Adrenal gland (tissue), 12 donors: Measurements from ENCODE around the gene OR4D1. TPM values are rescaled to one million over a fixed set of nuclear protein-coding genes. Genes with fewer than 3 reads are reported as not detected.

Source experiments
- DNase-seq, 7 donors: peaks; one replicate each; pipeline ENCODE4 v3.0.0-alpha.2; 2019 to 2020
- H3K27ac ChIP-seq, 5 donors: fragments of 200-600 bp; sonication (generic) in 4 of 5; 1 replicate in 3 of 5; 2 replicates in 2 of 5; pipeline versions ENCODE4 v1.5.1 to v1.8.0; 2016 to 2020; ENCODE audit warnings: mild to moderate bottlenecking in 1 of 5
- H3K27me3 ChIP-seq: fragments of 200-600 bp; 2 replicates; pipeline ENCODE4 v1.8.0; 2021
- H3K36me3 ChIP-seq, 2 donors: fragments of 200-600 bp; replicated peaks in 1 of 2; 1 replicate in 1 of 2; 2 replicates in 1 of 2; pipeline versions ENCODE4 v1.5.1 to v1.8.0; 2018 to 2022
- H3K4me1 ChIP-seq, 2 donors: fragments of 200-600 bp; replicated peaks in 1 of 2; 1 replicate in 1 of 2; 2 replicates in 1 of 2; pipeline versions ENCODE4 v1.5.1 to v1.8.0; 2018 to 2021
- H3K4me3 ChIP-seq, 4 donors: fragments of 200-600 bp; sonication (generic) in 3 of 4; one replicate each; pipeline ENCODE4 v1.5.1; 2016 to 2018
- H3K9me3 ChIP-seq, 3 donors: fragments of 200-600 bp; sonication (generic) in 1 of 3; replicated peaks in 1 of 3; 1 replicate in 2 of 3; 2 replicates in 1 of 3; pipeline versions ENCODE4 v1.5.1 to v1.8.0; 2016 to 2021
- POLR2A ChIP-seq, 2 donors: fragments of 450-650 bp; IDR thresholded peaks; one replicate each; pipeline ENCODE4 v1.6.1; 2017; ENCODE audit warnings: antibody characterized with exemption in 2 of 2, mild to moderate bottlenecking in 2 of 2, moderate library complexity in 1 of 2
- WGBS, 4 donors: extraction: QIAGEN DNeasy Blood & Tissue Kit in 2 of 4; methylation state at CpG; one replicate each; pipeline versions ENCODE4 v1.1.5 to v1.1.7; 2013 to 2017; 5-methylcytosine and 5-hydroxymethylcytosine counted together
- intact Hi-C, 2 donors: fragments of 100-400 bp; cut with DNase I; formaldehyde crosslinking; loops; one replicate each; pipeline versions ENCODE4 v1.14.1 to v1.15.0; 2022 to 2023
- polyA plus RNA-seq, 3 donors: library from polyadenylated mRNA; stranded (reverse); fragments of 200-250 nt in 2 of 3; fragments of 350-450 nt in 1 of 3; fragmentation: Illumina TruSeq in 1 of 3; extraction: RNeasy Lipid Tissue Mini Kit (QIAGEN cat#74804) in 1 of 3; gene quantifications; one replicate each; pipeline ENCODE4 v1.2.3, GENCODE V29; 2013 to 2014
- total RNA-seq, 9 donors: library from RNA; depleted of rRNA in 4 of 9; stranded (reverse); fragments of >200 nt in 4 of 9; fragments of 120-200 nt in 1 of 9; fragmentation: NEBNext Ultra II Directional in 1 of 9; extraction: Animal tissue kit (Norgen Biotek cat#: 25700) in 1 of 9; gene quantifications; one replicate each; pipeline versions ENCODE4 v1.1.0 to v1.2.4, GENCODE V29; 2013 to 2023
- TF ChIP-seq, protein P1 (sequence below), 6 experiments: fragments of 450-650 bp in 4 of 6; fragments of 200-600 bp in 2 of 6; sonication (generic) in 1 of 6; IDR thresholded peaks; 1 replicate in 5 of 6; 2 replicates in 1 of 6; pipeline versions ENCODE4 v1.5.1 to v1.8.0; 2016 to 2021; ENCODE audit warnings: antibody characterized with exemption in 6 of 6, mild to moderate bottlenecking in 2 of 6, moderate library complexity in 1 of 6
- donor health status: healthy with polysubstance abuse.
- donor health status: Bipolar disorder and iron deficiency.
- donor health status: DM: yes; HTN: yes; CAD: no.
- donor health status: DM: no; HTN: no; CAD: no.
- donor health status: DM: no; HTN: no; CAD: no.
- donor health status: DM: yes; HTN: yes; CAD: no.

OR4D1 gene
- total and polyA plus RNA-seq, 12 donors, result under 0.01 TPM; not detected in 11

DNA sequence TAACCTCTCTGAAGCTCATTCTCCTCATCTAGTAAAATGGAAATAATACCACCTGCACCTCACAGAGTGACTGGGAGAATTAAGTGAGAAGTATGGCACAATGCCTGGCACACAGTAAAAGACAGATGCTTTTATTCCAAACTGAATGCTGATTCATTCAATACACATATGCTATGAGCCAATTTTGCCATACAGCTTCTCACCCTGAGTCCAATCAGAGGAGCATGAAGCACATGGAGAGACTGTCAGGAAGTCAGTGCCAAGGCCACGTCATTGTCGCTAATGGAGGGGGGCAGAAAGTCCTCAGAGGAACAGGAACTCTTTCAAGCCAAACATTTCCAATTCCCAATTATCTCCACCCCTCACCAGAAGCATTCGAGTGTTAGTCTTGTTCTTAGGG, 59.3 kb downstream of the OR4D1 start:
- no peak overlapping the region for H3K4me3 ChIP-seq
- DNase-seq, result no peak
- H3K9me3 ChIP-seq, result no peaks in the 10 kb centered on the region
- no peaks in the 10 kb centered on the region for H3K4me1 ChIP-seq
- H3K27ac ChIP-seq, result no peak overlapping the region
- no peaks in the 10 kb centered on the region for H3K27me3 ChIP-seq
- TF ChIP-seq POLR2A (IDR thresholded peaks at IDR 0.05), result no peak
- intact Hi-C loops, result no loop called here
- 84 to 95% (median 85%) methylated on average over 3 of the region's 3 CpGs for WGBS, 4 donors
- peaks cover 0 to 50% of the 10 kb centered on the region in 2 donors for H3K36me3 ChIP-seq

DNA sequence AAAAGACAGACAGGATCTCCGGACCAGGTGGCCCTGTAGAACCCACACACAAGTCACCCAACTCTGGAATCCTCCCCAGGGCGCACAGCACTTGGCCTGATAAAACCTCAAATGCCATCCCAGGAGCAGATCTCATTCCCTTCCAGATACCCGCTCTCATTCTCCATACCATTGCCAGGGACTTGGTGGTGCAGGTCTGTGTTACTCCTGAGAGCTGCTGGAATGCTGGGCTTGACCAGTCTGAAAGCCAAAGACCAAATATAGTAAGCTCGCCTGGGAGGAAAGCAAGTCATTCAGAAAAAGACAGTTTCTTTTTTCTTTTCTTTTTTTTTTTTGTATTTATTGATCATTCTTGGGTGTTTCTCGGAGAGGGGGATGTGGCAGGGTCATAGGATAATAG, 60.2 kb downstream of the OR4D1 start:
- Histone ChIP-seq H3K4me1 (no peaks in the 10 kb centered on the region), H3K27ac (no peak overlapping the region), H3K9me3 (no peaks in the 10 kb centered on the region), H3K27me3 (no peaks in the 10 kb centered on the region), H3K36me3 (peaks cover 0 to 59% of the 10 kb centered on the region in 2 donors), H3K4me3 (no peak overlapping the region)
- DNase-seq, result no peak
- TF ChIP-seq, protein P1, sequence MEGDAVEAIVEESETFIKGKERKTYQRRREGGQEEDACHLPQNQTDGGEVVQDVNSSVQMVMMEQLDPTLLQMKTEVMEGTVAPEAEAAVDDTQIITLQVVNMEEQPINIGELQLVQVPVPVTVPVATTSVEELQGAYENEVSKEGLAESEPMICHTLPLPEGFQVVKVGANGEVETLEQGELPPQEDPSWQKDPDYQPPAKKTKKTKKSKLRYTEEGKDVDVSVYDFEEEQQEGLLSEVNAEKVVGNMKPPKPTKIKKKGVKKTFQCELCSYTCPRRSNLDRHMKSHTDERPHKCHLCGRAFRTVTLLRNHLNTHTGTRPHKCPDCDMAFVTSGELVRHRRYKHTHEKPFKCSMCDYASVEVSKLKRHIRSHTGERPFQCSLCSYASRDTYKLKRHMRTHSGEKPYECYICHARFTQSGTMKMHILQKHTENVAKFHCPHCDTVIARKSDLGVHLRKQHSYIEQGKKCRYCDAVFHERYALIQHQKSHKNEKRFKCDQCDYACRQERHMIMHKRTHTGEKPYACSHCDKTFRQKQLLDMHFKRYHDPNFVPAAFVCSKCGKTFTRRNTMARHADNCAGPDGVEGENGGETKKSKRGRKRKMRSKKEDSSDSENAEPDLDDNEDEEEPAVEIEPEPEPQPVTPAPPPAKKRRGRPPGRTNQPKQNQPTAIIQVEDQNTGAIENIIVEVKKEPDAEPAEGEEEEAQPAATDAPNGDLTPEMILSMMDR (IDR thresholded peaks at IDR 0.05), result no peak
- no peak for TF ChIP-seq POLR2A (IDR thresholded peaks at IDR 0.05)
- 92 to 95% (median 93%) methylated on average over 5 of the region's 5 CpGs for WGBS, 4 donors
- intact Hi-C loops, result no loop called here

Other genes with a start within 250 kb of the OR4D1 start
- 10 to 100 TPM in 8 of 9 donors, 1 to 10 TPM in 1; 9.4 to 47.3 (median 38.0) TPM for gene CUEDC1, start 193.0 kb upstream of the OR4D1 start, total RNA-seq
- 10 to 100 TPM; 19.9 to 45.1 (median 40.1) TPM for gene CUEDC1, start 193.0 kb upstream of the OR4D1 start, polyA plus RNA-seq
- gene VEZF1, start 160.1 kb upstream of the OR4D1 start, total RNA-seq, result 100 to 1,000 TPM in 1 of 9 donors, 10 to 100 TPM in 8; 40.8 to 105 (median 72.0) TPM
- 10 to 100 TPM; 14.1 to 58.5 (median 23.1) TPM for gene VEZF1, start 160.1 kb upstream of the OR4D1 start, polyA plus RNA-seq
- 100 to 1,000 TPM; 131 to 236 (median 206) TPM for gene SRSF1, start 141.1 kb upstream of the OR4D1 start, total RNA-seq
- gene SRSF1, start 141.1 kb upstream of the OR4D1 start, polyA plus RNA-seq, result 100 to 1,000 TPM; 105 to 276 (median 137) TPM
- gene DYNLL2, start 65.0 kb upstream of the OR4D1 start, total RNA-seq, result 100 to 1,000 TPM in 1 of 9 donors, 10 to 100 TPM in 8; 18.5 to 207 (median 46.6) TPM
- gene DYNLL2, start 65.0 kb upstream of the OR4D1 start, polyA plus RNA-seq, result 100 to 1,000 TPM in 1 of 3 donors, 10 to 100 TPM in 2; 19.8 to 194 (median 31.0) TPM
- gene OR4D2, start 18.6 kb downstream of the OR4D1 start, total RNA-seq, result not detected
- gene OR4D2, start 18.6 kb downstream of the OR4D1 start, polyA plus RNA-seq, result not detected
- gene EPX, start 44.3 kb downstream of the OR4D1 start, total RNA-seq, result not detected
- not detected for gene EPX, start 44.3 kb downstream of the OR4D1 start, polyA plus RNA-seq
- gene MKS1, start 70.9 kb downstream of the OR4D1 start, total RNA-seq, result 10 to 100 TPM in 8 of 9 donors, 1 to 10 TPM in 1; 9.1 to 21.1 (median 14.8) TPM
- gene MKS1, start 70.9 kb downstream of the OR4D1 start, polyA plus RNA-seq, result 10 to 100 TPM; 11.8 to 28.2 (median 20.7) TPM
- gene LPO, start 90.2 kb downstream of the OR4D1 start, total RNA-seq, result under 1 TPM in 1 of 9 donors, not detected in 8; 0.06 TPM
- under 1 TPM in 1 of 3 donors, not detected in 2; 0.16 TPM for gene LPO, start 90.2 kb downstream of the OR4D1 start, polyA plus RNA-seq
- gene MPO, start 132.6 kb downstream of the OR4D1 start, total RNA-seq, result 1 to 10 TPM in 1 of 9 donors, under 1 TPM in 6, not detected in 2; 0.19 to 1.4 (median 0.40) TPM
- gene MPO, start 132.6 kb downstream of the OR4D1 start, polyA plus RNA-seq, result under 1 TPM in 2 of 3 donors, not detected in 1; 0.13 to 0.24 TPM
- 10 to 100 TPM in 7 of 9 donors, 1 to 10 TPM in 2; 7.1 to 57.8 (median 21.8) TPM for gene TSPOAP1, start 180.4 kb downstream of the OR4D1 start, total RNA-seq
- 100 to 1,000 TPM in 1 of 3 donors, 10 to 100 TPM in 1, 1 to 10 TPM in 1; 4.7 to 140 (median 96.6) TPM for gene TSPOAP1, start 180.4 kb downstream of the OR4D1 start, polyA plus RNA-seq
- 100 to 1,000 TPM in 3 of 9 donors, 10 to 100 TPM in 6; 65.5 to 149 (median 96.5) TPM for gene SUPT4H1, start 203.8 kb downstream of the OR4D1 start, total RNA-seq
- 100 to 1,000 TPM in 1 of 3 donors, 10 to 100 TPM in 2; 58.6 to 178 (median 60.8) TPM for gene SUPT4H1, start 203.8 kb downstream of the OR4D1 start, polyA plus RNA-seq